Measurements from ENCODE around the gene MEDAG.

- TF ChIP-seq, protein P1, sequence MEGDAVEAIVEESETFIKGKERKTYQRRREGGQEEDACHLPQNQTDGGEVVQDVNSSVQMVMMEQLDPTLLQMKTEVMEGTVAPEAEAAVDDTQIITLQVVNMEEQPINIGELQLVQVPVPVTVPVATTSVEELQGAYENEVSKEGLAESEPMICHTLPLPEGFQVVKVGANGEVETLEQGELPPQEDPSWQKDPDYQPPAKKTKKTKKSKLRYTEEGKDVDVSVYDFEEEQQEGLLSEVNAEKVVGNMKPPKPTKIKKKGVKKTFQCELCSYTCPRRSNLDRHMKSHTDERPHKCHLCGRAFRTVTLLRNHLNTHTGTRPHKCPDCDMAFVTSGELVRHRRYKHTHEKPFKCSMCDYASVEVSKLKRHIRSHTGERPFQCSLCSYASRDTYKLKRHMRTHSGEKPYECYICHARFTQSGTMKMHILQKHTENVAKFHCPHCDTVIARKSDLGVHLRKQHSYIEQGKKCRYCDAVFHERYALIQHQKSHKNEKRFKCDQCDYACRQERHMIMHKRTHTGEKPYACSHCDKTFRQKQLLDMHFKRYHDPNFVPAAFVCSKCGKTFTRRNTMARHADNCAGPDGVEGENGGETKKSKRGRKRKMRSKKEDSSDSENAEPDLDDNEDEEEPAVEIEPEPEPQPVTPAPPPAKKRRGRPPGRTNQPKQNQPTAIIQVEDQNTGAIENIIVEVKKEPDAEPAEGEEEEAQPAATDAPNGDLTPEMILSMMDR (conservative IDR thresholded peaks at IDR 0.05; ENCODE audit: low read depth, low read length), result no peak
- TF ChIP-seq EZH2 (IDR thresholded peaks at IDR 0.05; ENCODE audit: borderline replicate concordance, low read depth, low read length, poor library complexity, severe bottlenecking), result no peak
Observed at GRCh38 chr13:30863796-30864195, 42.3 kb upstream of the MEDAG start.

Data from A673 (cell line).